K562 (cell line): Measurements from ENCODE around the gene TACC3. TPM values are rescaled to one million over a fixed set of nuclear protein-coding genes. Genes with fewer than 3 reads are reported as not detected.

ENCODE experiments used
- ATAC-seq: fragments of 200-7000 bp; cut with Tn5 transposase; 3 replicates; pipeline ENCODE4 v1.9.1; 2020; ENCODE audit warnings: moderate library complexity
- BruUV-seq: library from RNA; stranded (reverse); fragments of 400-500 nt; replicated peaks from 2 replicates; lab custom pipeline; 2021; lab: Mats Ljungman, UMichigan
- CTCF ChIA-PET: fragments of 300-600 bp; formaldehyde crosslinking; extraction: SDS; loops from one replicate; lab custom pipeline; 2021; ENCODE audit warnings: low intra/inter-chr PET ratio; lab: Yijun Ruan, JAX
- POLR2A ChIA-PET: fragments of 300-600, 350-650 bp; sonication (Branson Sonifier 250); formaldehyde crosslinking; extraction: SDS; loops from one replicate; lab custom pipeline; 2021; ENCODE audit warnings: antibody characterized with exemption, inconsistent platforms; lab: Yijun Ruan, JAX
- DNase-seq, 4 experiments: peaks; one replicate each; pipeline versions ENCODE4 v3.0.0 to v3.0.0-alpha.2; 2011 to 2018; ENCODE audit warnings: low spot score in 3 of 4, mixed read lengths in 3 of 4; ENCODE audit errors: extremely low read depth in 1 of 4
- FAIRE-seq: peaks from 2 replicates; lab custom pipeline; 2011; peaks lifted over from hg19 to GRCh38; lab: Jason Lieb, UNC
- H2AFZ ChIP-seq: 2 replicates; pipeline ENCODE4 v1.6.0; 2011; ENCODE audit warnings: low read depth, low read length, control low read depth, inconsistent platforms
- H3K27ac ChIP-seq: fragments of 200-600 bp; 3 replicates; pipeline ENCODE4 v1.8.0; 2011; ENCODE audit warnings: low read depth, mild to moderate bottlenecking, control low read depth, inconsistent platforms, low read length, moderate library complexity, mixed read lengths; ENCODE audit errors: extremely low read depth
- H3K27me3 ChIP-seq, 2 experiments: fragments of 300-600 bp in 1 of 2; 2 replicates in 1 of 2; 3 replicates in 1 of 2; pipeline versions ENCODE4 v1.6.0 to v1.8.0; 2011; ENCODE audit warnings: inconsistent platforms in 2 of 2, low read length in 2 of 2, mild to moderate bottlenecking in 1 of 2, mixed read lengths in 1 of 2, moderate library complexity in 1 of 2; ENCODE audit not compliant: control insufficient read depth in 2 of 2, insufficient read depth in 2 of 2
- H3K36me3 ChIP-seq: fragments of 300-600 bp; 3 replicates; pipeline ENCODE4 v1.8.0; 2011; ENCODE audit warnings: mild to moderate bottlenecking, low read length, inconsistent platforms; ENCODE audit not compliant: control insufficient read depth, insufficient read depth
- H3K4me1 ChIP-seq, 2 experiments: fragments of 200-600 bp in 1 of 2; replicated peaks in 1 of 2; 2 replicates in 1 of 2; 3 replicates in 1 of 2; pipeline versions ENCODE4 v1.5.1 to v1.8.0; 2011; ENCODE audit warnings: inconsistent platforms in 2 of 2, low read length in 2 of 2, mild to moderate bottlenecking in 1 of 2, mixed read lengths in 1 of 2, moderate library complexity in 1 of 2; ENCODE audit not compliant: control insufficient read depth in 2 of 2, insufficient read depth in 2 of 2
- H3K4me2 ChIP-seq: 2 replicates; pipeline ENCODE4 v1.6.1; 2011; ENCODE audit warnings: low read length, control low read depth, inconsistent platforms, mixed read lengths; ENCODE audit not compliant: insufficient read depth
- H3K4me3 ChIP-seq: fragments of 200-600 bp; sonication (generic), shearing (Covaris generic); 2 replicates; pipeline ENCODE4 v1.5.1; 2016; ENCODE audit warnings: control low read depth, inconsistent platforms
- H3K79me2 ChIP-seq: fragments of 200-600 bp; 3 replicates; pipeline ENCODE4 v1.8.0; 2011; ENCODE audit warnings: low read length, inconsistent platforms; ENCODE audit not compliant: control insufficient read depth, insufficient read depth
- H3K9ac ChIP-seq, 2 experiments: 2 replicates each; pipeline versions ENCODE4 v1.6.0 to v1.6.1; 2011; ENCODE audit warnings: low read depth in 2 of 2, low read length in 2 of 2, control low read depth in 1 of 2, inconsistent platforms in 1 of 2, mild to moderate bottlenecking in 1 of 2, mixed read lengths in 1 of 2; ENCODE audit not compliant: insufficient read depth in 1 of 2
- H3K9me1 ChIP-seq: one replicate; pipeline ENCODE4 v1.6.0; 2011; ENCODE audit warnings: inconsistent platforms, mild to moderate bottlenecking, low read length, moderate library complexity; ENCODE audit not compliant: control insufficient read depth, insufficient read depth
- H3K9me3 ChIP-seq: replicated peaks from 2 replicates; pipeline ENCODE4 v1.5.1; 2011; ENCODE audit warnings: low read depth, low read length, inconsistent platforms; ENCODE audit not compliant: control insufficient read depth, insufficient read depth
- H4K20me1 ChIP-seq: replicated peaks from 2 replicates; pipeline ENCODE4 v1.6.1; 2011; ENCODE audit warnings: low read length, inconsistent platforms, mixed read lengths; ENCODE audit not compliant: control insufficient read depth, insufficient read depth
- HDAC3 ChIP-seq: fragments of 450-650 bp; IDR thresholded peaks from 2 replicates; pipeline ENCODE4 v1.6.1; 2018; ENCODE audit warnings: borderline replicate concordance, mild to moderate bottlenecking, moderate library complexity; ENCODE audit not compliant: partially characterized antibody
- HNRNPUL1 ChIP-seq: fragments of 200-400 bp; formaldehyde crosslinking; IDR thresholded peaks from 2 replicates; pipeline ENCODE4 v1.6.1; 2017; ENCODE audit warnings: low read length
- NCOA4 ChIP-seq: fragments of 450-650 bp; IDR thresholded peaks from 2 replicates; pipeline ENCODE4 v1.6.1; 2018; ENCODE audit warnings: mild to moderate bottlenecking; ENCODE audit not compliant: partially characterized antibody
- PHF21A ChIP-seq: fragments of 450-650 bp; IDR thresholded peaks from 2 replicates; pipeline ENCODE4 v1.6.1; 2017; ENCODE audit warnings: low read depth, borderline replicate concordance
- RBFOX2 ChIP-seq: fragments of 200-400 bp; formaldehyde crosslinking; IDR thresholded peaks from 2 replicates; pipeline ENCODE4 v1.6.1; 2017; ENCODE audit warnings: low read depth, mild to moderate bottlenecking, low read length, moderate library complexity
- STAG1 ChIP-seq: sonication (generic); formaldehyde crosslinking; IDR thresholded peaks from 2 replicates; pipeline ENCODE4 v1.5.0; 2020; ENCODE audit warnings: missing genetic modification reagents, borderline replicate concordance
- WGBS: fragments of 100-300 bp; shearing (Covaris generic); methylation state at CpG from one replicate; pipeline ENCODE4 v1.1.6; 2016; ENCODE audit warnings: low coverage, mixed read lengths; ENCODE audit not compliant: insufficient coverage; ENCODE audit errors: missing lambda C conversion rate; 5-methylcytosine and 5-hydroxymethylcytosine counted together
- in situ Hi-C: fragments of 300-500 bp; cut with MboI; formaldehyde crosslinking; loops from 4 replicates; pipeline ENCODE4 v1.15.0; 2018; ENCODE audit warnings: inconsistent platforms, mixed read lengths
- intact Hi-C: fragments of 100-400 bp; cut with micrococcal nuclease; formaldehyde crosslinking; loops from 2 replicates; pipeline ENCODE4 v1.14.2; 2022
- polyA plus RNA-seq, 8 experiments: library from polyadenylated mRNA; depleted of rRNA in 4 of 8; stranded (reverse) in 5 of 8; unstranded in 3 of 8; fragments of >200 nt; fragmentation: Nextera tagmentation in 2 of 8; fragmentation: Illumina TruSeq in 1 of 8; extraction: Ambion mirVana in 2 of 8; extraction: Trizol in 1 of 8; gene quantifications; 2 replicates each; pipeline versions ENCODE4 v1.2.1 to v1.2.3, GENCODE V29; 2011 to 2014; ENCODE audit warnings: inconsistent platforms in 1 of 8, missing spikeins in 1 of 8
- total RNA-seq, 7 experiments: library from RNA; depleted of rRNA in 6 of 7; stranded (reverse); fragments of >200 nt in 6 of 7; fragmentation: Illumina TruSeq in 2 of 7; extraction: Trizol in 2 of 7; gene quantifications; 2 replicates each; pipeline versions ENCODE4 v1.2.1 to v1.2.3, GENCODE V29; 2011 to 2021; ENCODE audit warnings: low replicate concordance in 1 of 7
- TF ChIP-seq, protein P1 (sequence below), 2 experiments: fragments of 450-650 bp in 1 of 2; IDR thresholded peaks; 2 replicates each; pipeline ENCODE4 v1.6.1; 2011 to 2017; ENCODE audit warnings: low read depth in 2 of 2, antibody characterized with exemption in 1 of 2, borderline replicate concordance in 1 of 2, low read length in 1 of 2, mild to moderate bottlenecking in 1 of 2, mixed read lengths in 1 of 2; ENCODE audit not compliant: control insufficient read depth in 1 of 2
- TF ChIP-seq, protein P2 (sequence below): fragments of 250-450 bp; sonication (Bioruptor Pico); IDR thresholded peaks from 2 replicates; pipeline ENCODE4 v1.8.0; 2022; ENCODE audit warnings: moderate library complexity, mild to moderate bottlenecking, inconsistent platforms

TACC3 gene
- total and polyA plus RNA-seq, 9 of the 15 experiments (the other 6 are each of a cell fraction or from before 2014, with no cell fraction given) = 1.9 to 122 (median 55.6) TPM

DNA sequence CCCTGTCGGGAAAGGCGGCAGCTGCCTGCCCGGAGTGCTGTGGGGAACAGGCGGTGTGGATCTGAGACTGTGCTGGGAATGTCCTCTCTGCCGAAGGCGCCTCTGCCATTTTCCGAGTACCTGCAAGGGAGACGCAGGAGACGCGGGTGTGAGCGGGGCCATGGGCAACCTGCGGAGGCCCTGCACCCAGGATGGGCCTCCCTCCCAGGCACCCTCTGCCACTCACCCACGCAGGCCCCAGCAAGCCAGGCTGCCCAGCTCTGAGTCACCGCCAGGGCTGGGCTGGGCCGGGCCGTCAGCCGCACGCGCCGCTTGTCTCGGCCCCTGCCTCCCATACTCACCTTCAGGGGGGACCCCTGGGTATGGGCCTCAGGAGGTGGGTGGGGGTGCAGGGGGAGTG lies 68.2 kb downstream of the TACC3 start:
- CTCF ChIA-PET = no interaction called here

More for the DNA sequence above, 68.2 kb downstream of the TACC3 start:
- Histone ChIP-seq H3K27ac (no peak overlapping the region), H3K4me2 (no peak overlapping the region), H3K9ac (peak overlapping the region in 1 of 2 experiments; percentile 73; a peak in 2 of 4 replicates), H3K9me3 (no peaks in the 10 kb centered on the region), H3K4me1 (peaks cover 33 to 76% of the 10 kb centered on the region in 2 experiments), H2AFZ (no peak overlapping the region), H3K27me3 (no peaks in the 10 kb centered on the region), H4K20me1 (no peaks in the 10 kb centered on the region), H3K4me3 (no peak overlapping the region), H3K79me2 (peaks cover 10% of the 10 kb centered on the region), H3K9me1 (no peaks in the 10 kb centered on the region), H3K36me3 (no peaks in the 10 kb centered on the region)
- TF ChIP-seq RBFOX2 (0 out of 2 replicates have a peak, but pooled peaks have one; percentile 6), STAG1 (CRISPR knock-in tag) (no peak), HDAC3 (no peak), PHF21A (no peak), NCOA4 (no peak), HNRNPUL1 (no peak)
- TF ChIP-seq, protein P1, sequence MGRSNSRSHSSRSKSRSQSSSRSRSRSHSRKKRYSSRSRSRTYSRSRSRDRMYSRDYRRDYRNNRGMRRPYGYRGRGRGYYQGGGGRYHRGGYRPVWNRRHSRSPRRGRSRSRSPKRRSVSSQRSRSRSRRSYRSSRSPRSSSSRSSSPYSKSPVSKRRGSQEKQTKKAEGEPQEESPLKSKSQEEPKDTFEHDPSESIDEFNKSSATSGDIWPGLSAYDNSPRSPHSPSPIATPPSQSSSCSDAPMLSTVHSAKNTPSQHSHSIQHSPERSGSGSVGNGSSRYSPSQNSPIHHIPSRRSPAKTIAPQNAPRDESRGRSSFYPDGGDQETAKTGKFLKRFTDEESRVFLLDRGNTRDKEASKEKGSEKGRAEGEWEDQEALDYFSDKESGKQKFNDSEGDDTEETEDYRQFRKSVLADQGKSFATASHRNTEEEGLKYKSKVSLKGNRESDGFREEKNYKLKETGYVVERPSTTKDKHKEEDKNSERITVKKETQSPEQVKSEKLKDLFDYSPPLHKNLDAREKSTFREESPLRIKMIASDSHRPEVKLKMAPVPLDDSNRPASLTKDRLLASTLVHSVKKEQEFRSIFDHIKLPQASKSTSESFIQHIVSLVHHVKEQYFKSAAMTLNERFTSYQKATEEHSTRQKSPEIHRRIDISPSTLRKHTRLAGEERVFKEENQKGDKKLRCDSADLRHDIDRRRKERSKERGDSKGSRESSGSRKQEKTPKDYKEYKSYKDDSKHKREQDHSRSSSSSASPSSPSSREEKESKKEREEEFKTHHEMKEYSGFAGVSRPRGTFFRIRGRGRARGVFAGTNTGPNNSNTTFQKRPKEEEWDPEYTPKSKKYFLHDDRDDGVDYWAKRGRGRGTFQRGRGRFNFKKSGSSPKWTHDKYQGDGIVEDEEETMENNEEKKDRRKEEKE (IDR thresholded peaks at IDR 0.05; ENCODE audit: borderline replicate concordance in 1 of 2, control insufficient read depth in 1 of 2, low read depth in 2 of 2, low read length in 1 of 2) = no peak
- TF ChIP-seq, protein P2, sequence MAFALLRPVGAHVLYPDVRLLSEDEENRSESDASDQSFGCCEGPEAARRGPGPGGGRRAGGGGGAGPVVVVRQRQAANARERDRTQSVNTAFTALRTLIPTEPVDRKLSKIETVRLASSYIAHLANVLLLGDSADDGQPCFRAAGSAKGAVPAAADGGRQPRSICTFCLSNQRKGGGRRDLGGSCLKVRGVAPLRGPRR = no peak
- POLR2A ChIA-PET = interaction anchor here (0.6 to 1.7 kb wide), 6 partner anchors 8 to 155 kb away, joined by 3 to 7 read pairs (median 4); no protein-coding TSS in a partner anchor
- FAIRE-seq (no peak), DNase-seq (no peak), ATAC-seq (no peak)
- 91% methylated on average over 16 of the region's 21 CpGs for WGBS
- BruUV-seq = no TSS peak
- intact Hi-C loops (no loop called here), in situ Hi-C loops (no loop called here)
